Thyroid gland (tissue), 4 donors: ENCODE measurements around the gene PTP4A2. TPM values are rescaled to one million over a fixed set of nuclear protein-coding genes. Genes with fewer than 3 reads are reported as not detected.

ENCODE experiments used
- DNase-seq, 2 donors: peaks; one replicate each; pipeline ENCODE4 v3.0.0-alpha.2; 2019
- H3K27ac ChIP-seq, 3 donors: fragments of 200-600 bp; sonication (generic); 1 replicate in 2 of 3; 2 replicates in 1 of 3; pipeline ENCODE4 v1.5.1; 2016 to 2019; ENCODE audit warnings: mild to moderate bottlenecking in 1 of 3, moderate library complexity in 1 of 3
- H3K27me3 ChIP-seq: fragments of 200-600 bp; sonication (generic); one replicate; pipeline ENCODE4 v1.5.1; 2019
- H3K36me3 ChIP-seq, 2 donors: fragments of 200-600 bp; sonication (generic); one replicate each; pipeline ENCODE4 v1.5.1; 2016 to 2019
- H3K4me1 ChIP-seq, 2 donors: fragments of 200-600 bp; sonication (generic); one replicate each; pipeline ENCODE4 v1.5.1; 2017 to 2019
- H3K4me3 ChIP-seq, 3 donors: fragments of 200-600 bp; sonication (generic); replicated peaks in 1 of 3; 1 replicate in 2 of 3; 2 replicates in 1 of 3; pipeline ENCODE4 v1.5.1; 2016; ENCODE audit warnings: mild to moderate bottlenecking in 1 of 3
- H3K9me3 ChIP-seq: fragments of 200-600 bp; sonication (generic); one replicate; pipeline ENCODE4 v1.5.1; 2017
- POLR2A ChIP-seq, 2 donors: fragments of 450-650 bp; IDR thresholded peaks; one replicate each; pipeline ENCODE4 v1.6.1; 2017; ENCODE audit warnings: antibody characterized with exemption in 2 of 2, mild to moderate bottlenecking in 2 of 2, moderate library complexity in 1 of 2
- WGBS, 2 donors: methylation state at CpG; one replicate each; pipeline ENCODE4 v1.1.5; 2017; 5-methylcytosine and 5-hydroxymethylcytosine counted together
- intact Hi-C: fragments of 100-400 bp; cut with DNase I; formaldehyde crosslinking; loops from one replicate; pipeline ENCODE4 v1.15.1; 2023
- total RNA-seq, 4 donors: library from RNA; depleted of rRNA; stranded (reverse); fragments of >200 nt; gene quantifications; one replicate each; pipeline ENCODE4 v1.2.3, GENCODE V29; 2016
- TF ChIP-seq, protein P1 (sequence below), 6 experiments: fragments of 200-600 bp in 3 of 6; fragments of 450-650 bp in 3 of 6; sonication (generic) in 3 of 6; IDR thresholded peaks; one replicate each; pipeline ENCODE4 v1.5.1; 2016 to 2019; ENCODE audit warnings: antibody characterized with exemption in 6 of 6, mild to moderate bottlenecking in 2 of 6, inconsistent platforms in 1 of 6, moderate library complexity in 1 of 6

Gene PTP4A2
- total RNA-seq, 4 donors from 2014 or later = 204 to 507 (median 328) TPM

DNA sequence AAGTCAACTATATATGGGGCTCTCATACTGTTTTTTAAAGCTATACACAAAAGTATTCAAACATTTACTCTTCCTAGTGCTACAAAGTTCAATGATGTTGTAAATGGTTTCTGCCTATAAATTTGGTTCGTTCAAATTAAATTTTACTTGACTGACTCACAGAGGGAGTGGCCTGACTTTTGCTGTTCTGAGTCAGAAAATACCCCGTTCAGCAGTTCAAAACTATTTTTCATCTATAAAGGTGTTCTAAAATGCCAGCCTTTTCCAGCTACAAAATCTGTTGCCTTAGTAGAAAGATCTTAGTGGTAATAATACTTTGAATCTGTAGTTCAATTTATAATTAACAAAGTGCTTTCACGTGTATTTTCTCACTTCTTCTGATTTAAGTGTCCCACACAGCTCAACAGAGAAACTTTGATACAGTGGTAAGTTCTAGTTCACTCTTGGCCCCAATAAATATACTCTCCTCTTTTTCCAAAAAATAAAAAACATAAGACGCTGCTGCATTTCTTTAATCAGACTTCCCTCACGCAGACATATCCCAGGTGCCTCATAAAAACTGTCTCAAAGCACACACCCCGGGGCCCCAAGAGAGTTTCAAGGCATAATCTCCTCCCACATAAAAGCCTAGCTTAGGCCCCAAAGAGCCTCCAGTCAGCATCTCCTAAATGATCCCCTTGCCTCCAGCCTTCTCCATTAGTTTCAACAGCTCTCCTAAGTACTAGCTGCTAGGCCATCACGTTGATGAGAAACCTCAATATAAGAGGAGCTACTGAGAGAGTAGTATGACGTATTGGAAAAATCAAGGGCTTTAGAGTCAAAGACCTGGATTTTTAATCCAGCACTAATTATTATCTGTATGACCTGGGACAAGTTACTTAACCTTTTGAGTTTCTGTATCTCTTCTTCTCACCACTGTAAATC lies 3.2 kb downstream of the PTP4A2 start:
- Histone ChIP-seq H3K4me3 (no peak overlapping the region), H3K27me3 (no peaks in the 10 kb centered on the region), H3K27ac (peak overlapping the region; percentile 5 to 51 (median 45)), H3K36me3 (no peaks in the 10 kb centered on the region), H3K9me3 (no peaks in the 10 kb centered on the region), H3K4me1 (peaks cover 74 to 78% of the 10 kb centered on the region in 2 donors)
- DNase-seq = no peak
- TF ChIP-seq, protein P1, sequence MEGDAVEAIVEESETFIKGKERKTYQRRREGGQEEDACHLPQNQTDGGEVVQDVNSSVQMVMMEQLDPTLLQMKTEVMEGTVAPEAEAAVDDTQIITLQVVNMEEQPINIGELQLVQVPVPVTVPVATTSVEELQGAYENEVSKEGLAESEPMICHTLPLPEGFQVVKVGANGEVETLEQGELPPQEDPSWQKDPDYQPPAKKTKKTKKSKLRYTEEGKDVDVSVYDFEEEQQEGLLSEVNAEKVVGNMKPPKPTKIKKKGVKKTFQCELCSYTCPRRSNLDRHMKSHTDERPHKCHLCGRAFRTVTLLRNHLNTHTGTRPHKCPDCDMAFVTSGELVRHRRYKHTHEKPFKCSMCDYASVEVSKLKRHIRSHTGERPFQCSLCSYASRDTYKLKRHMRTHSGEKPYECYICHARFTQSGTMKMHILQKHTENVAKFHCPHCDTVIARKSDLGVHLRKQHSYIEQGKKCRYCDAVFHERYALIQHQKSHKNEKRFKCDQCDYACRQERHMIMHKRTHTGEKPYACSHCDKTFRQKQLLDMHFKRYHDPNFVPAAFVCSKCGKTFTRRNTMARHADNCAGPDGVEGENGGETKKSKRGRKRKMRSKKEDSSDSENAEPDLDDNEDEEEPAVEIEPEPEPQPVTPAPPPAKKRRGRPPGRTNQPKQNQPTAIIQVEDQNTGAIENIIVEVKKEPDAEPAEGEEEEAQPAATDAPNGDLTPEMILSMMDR (IDR thresholded peaks at IDR 0.05) = no peak
- TF ChIP-seq POLR2A (IDR thresholded peaks at IDR 0.05) = no peak
- WGBS, 2 donors = 34 to 42% methylated on average over 8 of the region's 8 CpGs
- intact Hi-C loops = no loop called here

DNA sequence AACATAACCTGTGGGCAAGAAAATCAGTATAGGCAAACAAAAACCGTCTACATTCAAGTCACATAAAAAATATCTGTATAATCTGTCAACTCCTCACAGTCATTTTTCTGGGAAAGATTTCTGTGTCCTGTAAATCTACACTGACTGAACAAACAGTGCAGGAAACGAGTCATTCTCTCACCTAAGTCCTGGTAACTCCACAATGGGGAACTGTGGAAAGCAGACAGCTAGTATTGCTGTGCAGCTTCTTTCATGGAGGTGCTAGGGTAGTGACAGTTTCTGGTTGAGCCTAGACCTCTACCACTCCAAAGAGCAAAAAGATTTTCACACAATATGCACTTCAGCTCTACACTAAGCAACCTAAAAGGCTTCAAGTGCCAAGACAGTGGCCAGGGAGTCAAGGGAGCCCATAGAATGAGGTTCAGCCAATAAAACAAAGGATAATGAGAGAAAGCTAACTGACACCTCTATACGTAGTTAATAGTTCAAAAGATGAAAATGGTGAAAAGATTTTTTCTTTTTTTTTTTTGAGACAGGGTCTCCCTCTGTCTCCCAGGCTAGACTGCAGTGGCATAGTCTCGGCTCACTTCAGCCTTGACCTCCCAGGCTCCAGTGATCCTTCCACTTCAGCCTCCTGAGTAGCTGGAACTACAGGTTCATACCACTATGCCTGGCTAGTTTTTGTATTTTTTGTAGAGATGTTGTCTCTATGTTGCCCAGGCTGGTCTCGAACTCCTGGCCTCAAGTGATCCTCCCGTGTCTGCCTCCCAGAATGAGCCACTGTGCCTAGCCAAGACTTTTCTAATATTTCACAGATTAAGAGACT lies 5.5 kb downstream of the PTP4A2 start:
- WGBS, 2 donors = 36 to 39% methylated on average over 6 of the region's 6 CpGs
- peaks cover 59 to 72% of the 10 kb centered on the region in 2 donors for H3K4me1 ChIP-seq
- no peak for TF ChIP-seq POLR2A (IDR thresholded peaks at IDR 0.05)
- TF ChIP-seq, protein P1 (IDR thresholded peaks at IDR 0.05) = no peak
- no peaks in the 10 kb centered on the region for H3K9me3 ChIP-seq
- no peaks in the 10 kb centered on the region for H3K27me3 ChIP-seq
- DNase-seq = no peak
- no peaks in the 10 kb centered on the region for H3K36me3 ChIP-seq
- intact Hi-C loops = no loop called here
- peak overlapping the region; percentile 19 to 46 (median 45) for H3K27ac ChIP-seq
- no peak overlapping the region for H3K4me3 ChIP-seq

DNA sequence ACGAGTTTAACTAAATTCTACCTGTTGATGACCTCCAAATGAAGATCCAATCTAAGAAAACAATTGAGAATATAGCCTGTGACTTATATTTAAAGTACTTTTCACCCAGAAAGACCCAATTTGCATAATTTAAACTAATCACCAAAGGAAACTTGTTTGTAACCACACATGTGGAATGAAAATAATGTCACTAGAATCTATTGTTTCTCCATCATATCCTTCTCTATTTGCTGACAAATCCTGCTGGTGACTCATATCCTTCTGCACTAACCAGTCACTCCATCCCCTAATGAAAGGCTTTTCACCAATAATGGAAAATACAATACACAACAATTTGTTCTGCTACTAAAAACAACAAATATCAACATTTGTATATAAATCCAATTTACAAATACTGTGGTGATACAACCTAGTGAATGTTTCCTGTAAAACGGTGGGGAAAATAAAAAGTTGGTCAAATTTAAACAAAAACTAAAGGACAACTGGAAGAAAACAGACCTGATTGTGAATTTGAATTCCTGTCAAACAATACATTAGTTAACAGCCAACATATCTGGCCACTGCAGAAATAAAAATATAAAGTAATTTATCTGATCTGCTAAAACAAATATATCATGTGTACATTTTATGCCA lies 6.5 kb downstream of the PTP4A2 start:
- intact Hi-C loops = no loop called here
- no peak for DNase-seq
- 31 to 40% methylated on average over 2 of the region's 2 CpGs for WGBS, 2 donors
- no peak overlapping the region for H3K4me3 ChIP-seq
- peak overlapping the region; percentile 19 to 45 (median 38) for H3K27ac ChIP-seq
- no peaks in the 10 kb centered on the region for H3K9me3 ChIP-seq
- no peaks in the 10 kb centered on the region for H3K27me3 ChIP-seq
- TF ChIP-seq POLR2A (IDR thresholded peaks at IDR 0.05) = no peak
- TF ChIP-seq, protein P1 (IDR thresholded peaks at IDR 0.05) = no peak
- H3K36me3 ChIP-seq = no peaks in the 10 kb centered on the region
- H3K4me1 ChIP-seq = peaks cover 65 to 80% of the 10 kb centered on the region in 2 donors

DNA sequence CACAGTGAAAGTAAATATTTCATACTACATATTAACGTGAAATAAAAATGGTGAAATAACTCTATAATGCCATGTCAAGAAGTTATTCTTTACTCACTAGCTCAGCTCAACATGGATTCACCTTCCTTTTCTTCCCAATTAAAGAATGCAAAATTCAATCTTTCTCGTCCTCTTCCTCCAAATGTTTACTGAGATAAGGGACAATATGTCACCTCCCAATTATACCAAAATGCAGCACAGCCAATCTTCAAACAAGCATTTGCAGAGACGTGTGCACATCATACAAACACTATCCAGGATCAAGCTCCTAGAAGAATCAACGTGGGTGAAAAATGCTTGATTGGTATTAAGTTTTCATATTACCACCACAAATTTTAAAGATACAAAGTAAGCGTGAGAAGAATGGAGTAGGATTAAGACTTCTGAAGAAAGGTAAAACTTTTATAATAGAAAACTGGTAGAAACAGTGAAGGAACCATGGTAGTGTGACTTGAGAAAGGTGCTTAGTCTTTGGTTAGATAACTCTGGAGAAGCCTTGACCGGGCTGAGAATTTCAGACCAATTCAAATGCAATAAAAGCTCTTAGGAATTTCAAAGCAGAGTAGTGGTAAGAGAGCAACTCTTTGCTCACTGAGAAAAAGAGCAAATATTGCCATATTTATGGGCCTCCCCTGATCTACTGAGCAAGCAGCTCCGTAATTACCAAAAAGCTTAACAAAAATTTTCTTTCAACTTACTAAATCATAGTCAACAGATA lies 7.2 kb downstream of the PTP4A2 start:
- Histone ChIP-seq H3K4me3 (no peak overlapping the region), H3K4me1 (peaks cover 64 to 79% of the 10 kb centered on the region in 2 donors), H3K27ac (peak overlapping the region; percentile 5 to 38 (median 10)), H3K9me3 (no peaks in the 10 kb centered on the region), H3K27me3 (no peaks in the 10 kb centered on the region), H3K36me3 (no peaks in the 10 kb centered on the region)
- intact Hi-C loops = no loop called here
- TF ChIP-seq POLR2A (IDR thresholded peaks at IDR 0.05) = no peak
- TF ChIP-seq, protein P1 (IDR thresholded peaks at IDR 0.05) = no peak
- WGBS, 2 donors = 56 to 57% methylated on average over 7 of the region's 7 CpGs
- no peak for DNase-seq
